HL-60 (cell line): ENCODE results near the gene GPC1.

Experiments
- DNase-seq, 2 experiments: peaks; one replicate each; pipeline ENCODE4 v3.0.0-alpha.2; 2010 to 2020; ENCODE audit warnings: low read depth in 1 of 2, low spot score in 1 of 2
- H3K27ac ChIP-seq: fragments of 250-450 bp; sonication (Bioruptor Pico); replicated peaks from 2 replicates; pipeline ENCODE4 v1.5.1; 2020; ENCODE audit warnings: mild to moderate bottlenecking, moderate library complexity
- H3K27me3 ChIP-seq: fragments of 250-450 bp; sonication (Bioruptor Pico); 2 replicates; pipeline ENCODE4 v1.5.1; 2021; ENCODE audit warnings: mild to moderate bottlenecking, moderate library complexity; ENCODE audit not compliant: insufficient read depth, poor library complexity, severe bottlenecking
- H3K4me3 ChIP-seq: replicated peaks from 2 replicates; pipeline ENCODE4 v1.5.1; 2011; ENCODE audit warnings: mild to moderate bottlenecking, control low read depth, low read length; ENCODE audit not compliant: insufficient read depth
- GABPA ChIP-seq: IDR thresholded peaks from 2 replicates; pipeline ENCODE4 v1.6.1; 2012; ENCODE audit warnings: low read depth
- POLR2AphosphoS5 ChIP-seq: IDR thresholded peaks from 2 replicates; pipeline ENCODE4 v1.6.1; 2012; ENCODE audit warnings: low read depth
- SPI1 ChIP-seq: IDR thresholded peaks from 2 replicates; pipeline ENCODE4 v1.6.1; 2012; ENCODE audit warnings: low read depth, mild to moderate bottlenecking, borderline replicate concordance
- TF ChIP-seq, protein P1 (sequence below): IDR thresholded peaks from 2 replicates; pipeline ENCODE4 v1.6.1; 2012; ENCODE audit warnings: low read depth; ENCODE audit not compliant: insufficient replicate concordance
- TF ChIP-seq, protein P2 (sequence below): IDR thresholded peaks from one replicate; pipeline ENCODE4 v1.5.1; 2011; ENCODE audit warnings: low read length, control low read depth, inconsistent platforms; ENCODE audit not compliant: insufficient read depth

GPC1 gene

DNA sequence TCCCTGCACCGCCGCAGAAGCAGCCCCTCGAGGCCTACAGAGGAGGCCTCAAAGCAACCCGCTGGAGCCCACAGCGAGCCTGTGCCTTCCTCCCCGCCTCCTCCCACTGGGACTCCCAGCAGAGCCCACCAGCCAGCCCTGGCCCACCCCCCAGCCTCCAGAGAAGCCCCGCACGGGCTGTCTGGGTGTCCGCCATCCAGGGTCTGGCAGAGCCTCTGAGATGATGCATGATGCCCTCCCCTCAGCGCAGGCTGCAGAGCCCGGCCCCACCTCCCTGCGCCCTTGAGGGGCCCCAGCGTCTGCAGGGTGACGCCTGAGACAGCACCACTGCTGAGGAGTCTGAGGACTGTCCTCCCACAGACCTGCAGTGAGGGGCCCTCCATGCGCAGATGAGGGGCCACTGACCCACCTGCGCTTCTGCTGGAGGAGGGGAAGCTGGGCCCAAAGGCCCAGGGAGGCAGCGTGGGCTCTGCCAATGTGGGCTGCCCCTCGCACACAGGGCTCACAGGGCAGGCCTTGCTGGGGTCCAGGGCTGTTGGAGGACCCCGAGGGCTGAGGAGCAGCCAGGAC is 31.2 kb downstream of the GPC1 start:
- TF ChIP-seq SPI1, result no peak
- no peak for TF ChIP-seq GABPA
- TF ChIP-seq, protein P1, sequence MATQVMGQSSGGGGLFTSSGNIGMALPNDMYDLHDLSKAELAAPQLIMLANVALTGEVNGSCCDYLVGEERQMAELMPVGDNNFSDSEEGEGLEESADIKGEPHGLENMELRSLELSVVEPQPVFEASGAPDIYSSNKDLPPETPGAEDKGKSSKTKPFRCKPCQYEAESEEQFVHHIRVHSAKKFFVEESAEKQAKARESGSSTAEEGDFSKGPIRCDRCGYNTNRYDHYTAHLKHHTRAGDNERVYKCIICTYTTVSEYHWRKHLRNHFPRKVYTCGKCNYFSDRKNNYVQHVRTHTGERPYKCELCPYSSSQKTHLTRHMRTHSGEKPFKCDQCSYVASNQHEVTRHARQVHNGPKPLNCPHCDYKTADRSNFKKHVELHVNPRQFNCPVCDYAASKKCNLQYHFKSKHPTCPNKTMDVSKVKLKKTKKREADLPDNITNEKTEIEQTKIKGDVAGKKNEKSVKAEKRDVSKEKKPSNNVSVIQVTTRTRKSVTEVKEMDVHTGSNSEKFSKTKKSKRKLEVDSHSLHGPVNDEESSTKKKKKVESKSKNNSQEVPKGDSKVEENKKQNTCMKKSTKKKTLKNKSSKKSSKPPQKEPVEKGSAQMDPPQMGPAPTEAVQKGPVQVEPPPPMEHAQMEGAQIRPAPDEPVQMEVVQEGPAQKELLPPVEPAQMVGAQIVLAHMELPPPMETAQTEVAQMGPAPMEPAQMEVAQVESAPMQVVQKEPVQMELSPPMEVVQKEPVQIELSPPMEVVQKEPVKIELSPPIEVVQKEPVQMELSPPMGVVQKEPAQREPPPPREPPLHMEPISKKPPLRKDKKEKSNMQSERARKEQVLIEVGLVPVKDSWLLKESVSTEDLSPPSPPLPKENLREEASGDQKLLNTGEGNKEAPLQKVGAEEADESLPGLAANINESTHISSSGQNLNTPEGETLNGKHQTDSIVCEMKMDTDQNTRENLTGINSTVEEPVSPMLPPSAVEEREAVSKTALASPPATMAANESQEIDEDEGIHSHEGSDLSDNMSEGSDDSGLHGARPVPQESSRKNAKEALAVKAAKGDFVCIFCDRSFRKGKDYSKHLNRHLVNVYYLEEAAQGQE, result no peak
- TF ChIP-seq, protein P2, sequence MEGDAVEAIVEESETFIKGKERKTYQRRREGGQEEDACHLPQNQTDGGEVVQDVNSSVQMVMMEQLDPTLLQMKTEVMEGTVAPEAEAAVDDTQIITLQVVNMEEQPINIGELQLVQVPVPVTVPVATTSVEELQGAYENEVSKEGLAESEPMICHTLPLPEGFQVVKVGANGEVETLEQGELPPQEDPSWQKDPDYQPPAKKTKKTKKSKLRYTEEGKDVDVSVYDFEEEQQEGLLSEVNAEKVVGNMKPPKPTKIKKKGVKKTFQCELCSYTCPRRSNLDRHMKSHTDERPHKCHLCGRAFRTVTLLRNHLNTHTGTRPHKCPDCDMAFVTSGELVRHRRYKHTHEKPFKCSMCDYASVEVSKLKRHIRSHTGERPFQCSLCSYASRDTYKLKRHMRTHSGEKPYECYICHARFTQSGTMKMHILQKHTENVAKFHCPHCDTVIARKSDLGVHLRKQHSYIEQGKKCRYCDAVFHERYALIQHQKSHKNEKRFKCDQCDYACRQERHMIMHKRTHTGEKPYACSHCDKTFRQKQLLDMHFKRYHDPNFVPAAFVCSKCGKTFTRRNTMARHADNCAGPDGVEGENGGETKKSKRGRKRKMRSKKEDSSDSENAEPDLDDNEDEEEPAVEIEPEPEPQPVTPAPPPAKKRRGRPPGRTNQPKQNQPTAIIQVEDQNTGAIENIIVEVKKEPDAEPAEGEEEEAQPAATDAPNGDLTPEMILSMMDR, result no peak
- TF ChIP-seq POLR2AphosphoS5, result no peak
- no peak for DNase-seq
- H3K27ac ChIP-seq, result no peak overlapping the region
- H3K27me3 ChIP-seq, result no peaks in the 10 kb centered on the region
- no peak overlapping the region for H3K4me3 ChIP-seq

DNA sequence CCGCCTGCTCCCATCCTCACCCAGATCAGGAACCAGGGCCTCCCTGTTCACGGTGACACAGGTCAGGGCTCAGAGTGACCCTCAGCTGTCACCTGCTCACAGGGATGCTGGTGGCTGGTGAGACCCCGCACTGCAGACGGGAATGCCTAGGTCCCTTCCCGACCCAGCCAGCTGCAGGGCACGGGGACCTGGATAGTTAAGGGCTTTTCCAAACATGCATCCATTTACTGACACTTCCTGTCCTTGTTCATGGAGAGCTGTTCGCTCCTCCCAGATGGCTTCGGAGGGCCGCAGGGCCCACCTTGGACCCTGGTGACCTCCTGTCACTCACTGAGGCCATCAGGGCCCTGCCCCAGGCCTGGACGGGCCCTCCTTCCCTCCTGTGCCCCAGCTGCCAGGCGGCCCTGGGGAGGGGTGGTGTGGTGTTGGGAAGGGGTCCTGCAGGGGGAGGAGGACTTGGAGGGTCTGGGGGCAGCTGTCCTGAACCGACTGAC is 31.7 kb downstream of the GPC1 start:
- H3K27me3 ChIP-seq, result no peaks in the 10 kb centered on the region
- H3K4me3 ChIP-seq, result no peak overlapping the region
- no peak for DNase-seq
- no peak overlapping the region for H3K27ac ChIP-seq
- TF ChIP-seq SPI1, result no peak

DNA sequence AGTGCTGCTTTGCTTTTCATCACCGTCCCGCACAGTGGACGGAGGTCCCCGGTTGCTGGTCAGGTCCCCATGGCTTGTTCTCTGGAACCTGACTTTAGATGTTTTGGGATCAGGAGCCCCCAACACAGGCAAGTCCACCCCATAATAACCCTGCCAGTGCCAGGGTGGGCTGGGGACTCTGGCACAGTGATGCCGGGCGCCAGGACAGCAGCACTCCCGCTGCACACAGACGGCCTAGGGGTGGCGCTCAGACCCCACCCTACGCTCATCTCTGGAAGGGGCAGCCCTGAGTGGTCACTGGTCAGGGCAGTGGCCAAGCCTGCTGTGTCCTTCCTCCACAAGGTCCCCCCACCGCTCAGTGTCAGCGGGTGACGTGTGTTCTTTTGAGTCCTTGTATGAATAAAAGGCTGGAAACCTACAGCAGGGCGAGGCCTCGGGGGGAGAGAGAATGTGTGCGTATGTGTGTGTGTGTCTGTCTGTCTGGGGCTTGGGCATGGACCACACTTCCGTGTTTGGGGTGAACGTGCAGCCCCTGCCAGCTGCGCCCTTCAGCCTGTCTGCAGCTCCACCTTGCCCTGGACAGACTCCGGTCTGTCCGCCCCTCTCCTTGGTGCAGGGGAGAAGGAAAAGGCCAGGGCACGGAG is 32.3 kb downstream of the GPC1 start:
- no peak overlapping the region for H3K4me3 ChIP-seq
- TF ChIP-seq, protein P1, result no peak
- TF ChIP-seq POLR2AphosphoS5 (no peak), SPI1 (no peak), GABPA (no peak)
- TF ChIP-seq, protein P2, result no peak
- no peak for DNase-seq
- H3K27ac ChIP-seq, result no peak overlapping the region
- H3K27me3 ChIP-seq, result no peaks in the 10 kb centered on the region

DNA sequence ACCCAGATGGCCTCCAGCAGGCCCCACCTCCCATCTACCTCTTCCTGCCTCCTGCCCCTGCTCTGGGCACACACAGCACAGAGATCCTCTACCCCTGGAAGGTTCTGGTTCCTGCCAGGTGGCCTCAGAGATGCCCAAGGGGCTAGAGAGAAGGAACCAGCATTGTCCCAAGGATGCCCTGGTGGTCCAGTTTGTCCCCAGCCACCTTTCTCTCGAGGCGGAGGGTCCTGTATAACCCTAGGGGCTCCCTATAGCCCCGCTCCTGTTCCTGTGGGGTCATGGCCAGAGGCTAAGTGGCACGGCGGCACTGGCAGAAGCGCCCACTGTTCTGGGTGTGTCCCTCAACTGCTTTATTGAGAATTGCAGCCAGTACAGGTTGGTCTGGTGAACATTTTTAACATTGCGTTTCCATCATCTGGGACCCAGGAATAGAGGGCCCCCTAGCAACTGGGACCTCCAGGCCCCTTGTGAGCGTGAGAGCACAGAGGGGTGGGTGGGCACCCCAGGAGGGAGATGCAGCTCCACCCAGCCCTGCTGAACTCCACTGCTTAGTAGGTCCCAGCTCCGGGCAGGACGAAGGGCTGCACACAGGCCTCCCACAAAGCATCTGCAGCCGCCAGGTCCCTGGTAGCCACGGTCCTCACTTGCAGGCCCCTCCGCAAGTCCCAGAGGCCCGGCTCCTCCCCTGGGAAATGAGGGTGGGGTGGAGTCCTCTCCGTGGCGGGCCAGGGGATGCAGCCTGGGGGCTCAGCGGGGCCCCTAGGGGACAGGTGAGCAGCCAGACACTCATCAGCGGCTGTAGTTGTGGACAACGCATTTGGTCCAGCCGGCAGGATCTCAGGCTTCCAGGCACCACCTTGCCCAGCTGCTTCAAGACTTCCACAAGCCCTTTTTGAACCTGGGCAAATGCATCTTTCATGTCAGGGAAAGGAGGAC is 33.1 kb downstream of the GPC1 start:
- no peak for DNase-seq
- H3K4me3 ChIP-seq, result no peak overlapping the region
- no peaks in the 10 kb centered on the region for H3K27me3 ChIP-seq
- TF ChIP-seq, protein P2, result no peak
- TF ChIP-seq GABPA (no peak), SPI1 (no peak), POLR2AphosphoS5 (no peak)
- no peak overlapping the region for H3K27ac ChIP-seq
